Muscle layer of duodenum (tissue), 2 donors: ENCODE data around the gene CENPO.

Experiments used
- H3K27ac ChIP-seq: one replicate; pipeline ENCODE4 v1.7.0; 2013; ENCODE audit warnings: mild to moderate bottlenecking, low read length
- H3K27me3 ChIP-seq: one replicate; pipeline ENCODE4 v1.7.0; 2013; ENCODE audit warnings: low read depth, mild to moderate bottlenecking, control low read depth, low read length
- H3K36me3 ChIP-seq, 2 donors: one replicate each; pipeline ENCODE4 v1.7.0; 2013; ENCODE audit warnings: low read length in 2 of 2, control low read depth in 1 of 2, mild to moderate bottlenecking in 1 of 2; ENCODE audit not compliant: insufficient read depth in 2 of 2, control insufficient read depth in 1 of 2
- H3K4me1 ChIP-seq, 2 donors: one replicate each; pipeline ENCODE4 v1.7.0; 2013; ENCODE audit warnings: low read length in 2 of 2, mild to moderate bottlenecking in 2 of 2, control low read depth in 1 of 2, moderate library complexity in 1 of 2; ENCODE audit not compliant: insufficient read depth in 2 of 2, control insufficient read depth in 1 of 2
- H3K4me3 ChIP-seq, 2 donors: one replicate each; pipeline ENCODE4 v1.7.0; 2013; ENCODE audit warnings: low read length in 2 of 2, low read depth in 1 of 2, mild to moderate bottlenecking in 1 of 2
- H3K9me3 ChIP-seq, 2 donors: one replicate each; pipeline ENCODE4 v1.7.0; 2013; ENCODE audit warnings: low read length in 2 of 2, control low read depth in 1 of 2, mild to moderate bottlenecking in 1 of 2; ENCODE audit not compliant: control insufficient read depth in 1 of 2
- donor health status: healthy.

Gene CENPO

GRCh38 chr2:24870891-24871705, 77.9 kb downstream of the CENPO start:
- no peaks in the 10 kb centered on the region for H3K9me3 ChIP-seq

GRCh38 chr2:24871852-24872333, 78.7 kb downstream of the CENPO start:
- Histone ChIP-seq H3K27me3 (no peaks in the 10 kb centered on the region), H3K9me3 (no peaks in the 10 kb centered on the region), H3K36me3 (no peaks in the 10 kb centered on the region), H3K27ac (no peak overlapping the region), H3K4me3 (no peak overlapping the region), H3K4me1 (no peaks in the 10 kb centered on the region)

More at GRCh38 chr2:24870891-24871705, 77.9 kb downstream of the CENPO start:
- H3K27ac ChIP-seq: no peak overlapping the region
- no peak overlapping the region for H3K4me3 ChIP-seq
- no peaks in the 10 kb centered on the region for H3K27me3 ChIP-seq
- no peaks in the 10 kb centered on the region for H3K36me3 ChIP-seq
- no peaks in the 10 kb centered on the region for H3K4me1 ChIP-seq
